RWPE1 (cell line): Measurements from ENCODE around the gene GPR39.

ENCODE experiments used
- CTCF ChIA-PET: fragments of 350-600 bp; sonication (Branson Sonifier 250); formaldehyde crosslinking; extraction: SDS; loops from one replicate; lab custom pipeline; 2021; lab: Yijun Ruan, JAX
- POLR2A ChIA-PET: fragments of 400-600 bp; formaldehyde crosslinking; extraction: SDS; loops from one replicate; lab custom pipeline; 2020; ENCODE audit warnings: antibody characterized with exemption; ENCODE audit not compliant: low non-redundant PET; lab: Yijun Ruan, JAX
- DNase-seq: peaks from one replicate; pipeline ENCODE4 v3.0.0; 2012; ENCODE audit warnings: low spot score
- H3K27ac ChIP-seq: fragments of 450-650 bp; 2 replicates; pipeline ENCODE4 v1.5.1; 2017
- TF ChIP-seq, protein P1 (sequence below): fragments of 450-650 bp; conservative IDR thresholded peaks from 2 replicates; pipeline ENCODE4 v1.5.1; 2017; ENCODE audit warnings: low read depth, mild to moderate bottlenecking

Gene GPR39

DNA sequence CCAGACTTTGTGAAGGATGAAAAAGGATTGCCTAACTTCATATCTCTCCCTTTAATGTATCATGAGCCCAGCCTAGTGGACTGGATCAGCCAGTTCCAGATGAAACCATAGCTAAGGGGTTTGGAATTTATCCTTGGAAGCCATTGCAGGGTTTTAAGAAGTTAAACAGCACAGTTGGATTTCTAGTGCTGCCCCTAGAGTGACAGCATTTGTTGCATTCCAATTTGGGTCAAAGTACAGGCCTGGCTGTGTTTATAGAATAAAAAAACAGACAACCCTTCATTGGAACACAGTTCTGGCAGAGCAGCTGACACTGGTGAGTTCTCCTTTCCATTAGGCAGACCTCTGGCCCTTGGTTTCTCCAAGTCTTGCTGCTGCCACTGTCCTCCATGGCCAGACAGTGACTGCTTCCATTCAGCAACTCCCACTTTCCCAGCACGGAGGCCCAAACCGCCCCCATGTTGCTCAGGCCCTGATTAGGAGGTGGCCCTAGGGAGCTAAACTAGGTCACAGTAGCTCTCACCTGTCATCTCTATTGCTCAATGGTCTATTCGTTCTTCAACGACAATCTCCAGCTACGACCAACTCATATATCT is 8.0 kb downstream of the GPR39 start:
- CTCF ChIA-PET = interaction anchor here (0.7 kb wide), 1 partner anchor 744 kb away, joined by 3 read pairs; no protein-coding TSS in a partner anchor
- POLR2A ChIA-PET = no interaction called here
- no peak overlapping the region for H3K27ac ChIP-seq
- TF ChIP-seq, protein P1, sequence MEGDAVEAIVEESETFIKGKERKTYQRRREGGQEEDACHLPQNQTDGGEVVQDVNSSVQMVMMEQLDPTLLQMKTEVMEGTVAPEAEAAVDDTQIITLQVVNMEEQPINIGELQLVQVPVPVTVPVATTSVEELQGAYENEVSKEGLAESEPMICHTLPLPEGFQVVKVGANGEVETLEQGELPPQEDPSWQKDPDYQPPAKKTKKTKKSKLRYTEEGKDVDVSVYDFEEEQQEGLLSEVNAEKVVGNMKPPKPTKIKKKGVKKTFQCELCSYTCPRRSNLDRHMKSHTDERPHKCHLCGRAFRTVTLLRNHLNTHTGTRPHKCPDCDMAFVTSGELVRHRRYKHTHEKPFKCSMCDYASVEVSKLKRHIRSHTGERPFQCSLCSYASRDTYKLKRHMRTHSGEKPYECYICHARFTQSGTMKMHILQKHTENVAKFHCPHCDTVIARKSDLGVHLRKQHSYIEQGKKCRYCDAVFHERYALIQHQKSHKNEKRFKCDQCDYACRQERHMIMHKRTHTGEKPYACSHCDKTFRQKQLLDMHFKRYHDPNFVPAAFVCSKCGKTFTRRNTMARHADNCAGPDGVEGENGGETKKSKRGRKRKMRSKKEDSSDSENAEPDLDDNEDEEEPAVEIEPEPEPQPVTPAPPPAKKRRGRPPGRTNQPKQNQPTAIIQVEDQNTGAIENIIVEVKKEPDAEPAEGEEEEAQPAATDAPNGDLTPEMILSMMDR = no peak
- DNase-seq = no peak

DNA sequence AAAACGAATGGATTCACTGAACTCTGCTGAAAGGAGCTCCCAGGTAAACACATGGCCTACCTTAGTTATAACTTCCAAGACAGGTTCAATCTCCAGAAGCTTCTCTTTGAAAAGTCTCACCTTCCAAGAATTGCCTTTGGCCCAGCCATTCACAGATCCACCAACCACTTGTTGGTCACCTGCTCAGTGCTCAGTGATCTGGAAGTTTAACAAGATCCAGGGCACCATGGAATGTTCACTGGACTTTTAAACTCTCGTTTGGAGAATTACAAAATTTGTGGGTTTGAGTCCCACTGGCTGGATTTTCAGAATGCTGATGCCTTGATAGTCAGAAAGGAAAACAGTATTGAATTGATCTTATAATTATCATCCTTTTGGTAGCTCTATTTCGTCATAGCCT is 9.4 kb downstream of the GPR39 start:
- TF ChIP-seq, protein P1 = no peak
- no peak overlapping the region for H3K27ac ChIP-seq
- DNase-seq = no peak
- ChIA-PET CTCF (interaction anchor here (1.1 kb wide), 1 partner anchor 77 kb away, joined by 3 read pairs; no protein-coding TSS in a partner anchor), POLR2A (no interaction called here)

DNA sequence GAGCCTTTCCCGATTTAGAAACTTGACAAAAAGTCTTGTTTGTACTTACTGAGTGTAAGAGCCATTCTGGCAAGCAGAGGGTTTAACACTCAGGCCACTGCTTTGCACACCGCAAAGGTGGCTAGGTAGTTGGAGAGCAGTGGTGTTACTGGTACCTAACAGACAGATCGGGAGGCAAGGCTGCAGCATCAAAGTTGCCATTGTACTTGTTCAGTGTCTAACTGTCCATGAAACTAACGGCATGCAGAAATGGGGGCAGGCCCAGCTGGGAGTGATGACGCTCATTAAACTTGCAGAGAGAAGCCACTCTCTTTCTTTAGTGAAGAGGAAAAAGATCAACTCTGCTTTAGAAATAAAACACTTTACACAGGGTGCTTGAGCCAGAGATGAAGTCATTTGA is 10.1 kb downstream of the GPR39 start:
- H3K27ac ChIP-seq = no peak overlapping the region
- no peak for DNase-seq
- ChIA-PET CTCF (interaction anchor here (1.1 kb wide), 1 partner anchor 78 kb away, joined by 3 read pairs; no protein-coding TSS in a partner anchor), POLR2A (no interaction called here)
- TF ChIP-seq, protein P1 = no peak

DNA sequence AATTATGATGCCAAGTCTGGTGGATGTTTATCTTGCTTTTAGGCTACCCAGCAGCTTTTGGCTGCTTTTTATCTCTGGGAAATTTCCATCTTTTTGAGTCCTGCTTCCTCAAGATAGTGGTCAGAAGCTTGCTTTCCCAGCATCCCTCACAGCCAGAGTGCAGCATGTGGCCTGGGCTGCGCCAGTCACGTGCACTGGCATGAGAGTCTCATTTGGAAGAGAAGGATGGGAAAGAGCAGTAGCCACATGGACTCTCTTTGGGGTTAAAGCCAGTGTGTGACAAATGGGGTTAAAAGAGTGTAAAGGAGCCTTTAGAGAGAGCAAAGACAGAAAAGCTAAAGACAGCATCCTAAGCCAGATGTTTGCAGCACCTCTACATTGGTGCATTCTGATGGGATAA is 12.7 kb downstream of the GPR39 start:
- TF ChIP-seq, protein P1 = no peak
- DNase-seq = no peak
- POLR2A ChIA-PET = no interaction called here
- CTCF ChIA-PET = interaction anchor here (0.6 kb wide), 1 partner anchor 1132 kb away, joined by 4 read pairs; no protein-coding TSS in a partner anchor
- H3K27ac ChIP-seq = no peak overlapping the region

DNA sequence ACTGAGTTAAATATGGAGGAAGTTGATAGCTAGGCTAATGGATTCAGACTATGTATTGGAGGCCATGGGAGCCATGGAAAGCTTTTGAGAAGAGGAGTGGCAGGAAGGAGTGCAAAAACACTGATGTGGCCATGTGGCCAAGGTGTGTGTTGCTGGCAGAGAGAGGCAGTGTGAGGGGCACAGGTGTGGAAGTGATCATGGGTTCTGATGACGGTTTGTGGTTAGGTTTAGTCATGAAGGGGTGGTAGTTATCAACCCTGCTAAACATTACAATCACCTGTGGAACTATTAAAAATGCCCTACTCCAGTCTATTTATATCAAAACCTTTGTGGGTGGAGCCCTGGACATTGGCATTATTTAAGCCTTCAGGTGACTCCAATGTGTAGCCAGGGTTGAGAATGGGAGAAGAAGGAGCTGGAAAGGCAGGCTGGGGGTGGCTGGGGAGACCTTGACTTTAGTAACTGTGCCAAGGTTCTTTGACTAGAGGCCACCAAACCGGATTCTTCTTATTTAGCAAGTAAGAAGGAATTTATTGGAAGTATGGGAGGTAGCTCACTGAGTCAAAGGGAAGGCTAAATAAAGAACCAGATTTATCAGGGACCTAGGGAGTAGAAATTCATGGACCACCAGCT is 13.5 kb downstream of the GPR39 start:
- TF ChIP-seq, protein P1 = no peak
- ChIA-PET CTCF (interaction anchor here (0.6 kb wide), 1 partner anchor 1131 kb away, joined by 4 read pairs; no protein-coding TSS in a partner anchor), POLR2A (interaction anchor here (0.6 kb wide), 1 partner anchor 195 kb away, joined by 3 read pairs; no protein-coding TSS in a partner anchor)
- DNase-seq = no peak
- H3K27ac ChIP-seq = no peak overlapping the region; the same call in 1 of the 2 replicates

DNA sequence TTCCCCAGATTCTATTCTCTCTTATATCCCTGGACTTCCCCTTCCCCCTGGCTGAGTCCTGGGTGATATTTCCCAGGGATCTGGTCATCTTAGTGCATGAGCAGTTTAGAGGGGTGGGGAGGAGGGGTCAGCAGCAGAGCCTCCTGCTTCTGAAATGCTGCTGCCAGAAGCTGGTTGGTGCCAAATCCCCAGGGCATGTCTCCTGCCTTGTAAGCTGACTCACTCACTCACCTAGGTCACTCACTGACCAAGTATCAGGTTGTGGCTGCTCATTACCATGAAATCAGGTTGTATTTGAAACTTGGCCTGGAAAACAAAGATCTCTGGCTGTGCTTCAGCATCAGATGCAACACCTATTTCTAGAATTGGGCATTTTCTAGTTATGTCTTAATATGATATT is 14.3 kb downstream of the GPR39 start:
- peak; percentile 58 for DNase-seq
- TF ChIP-seq, protein P1 = no peak
- ChIA-PET CTCF (interaction anchor here (0.6 kb wide), 1 partner anchor 27 kb away, joined by 4 read pairs; no protein-coding TSS in a partner anchor), POLR2A (no interaction called here)
- H3K27ac ChIP-seq = peak overlapping the region; percentile 44
